Body of pancreas (tissue), 4 donors: ENCODE data around the gene ACSBG1. TPM values are rescaled to one million over a fixed set of nuclear protein-coding genes. Genes with fewer than 3 reads are reported as not detected.

Source experiments
- ATAC-seq: fragments of 150-250 bp; one replicate; pipeline ENCODE4 v1.9.1; 2016
- DNase-seq, 4 donors: peaks; one replicate each; pipeline ENCODE4 v3.0.0-alpha.2; 2019
- H3K27ac ChIP-seq, 4 donors: fragments of 200-600 bp; sonication (generic); 1 replicate in 3 of 4; 2 replicates in 1 of 4; pipeline versions ENCODE4 v1.5.1 to v1.6.1; 2016 to 2019; ENCODE audit warnings: mild to moderate bottlenecking in 1 of 4, mixed read lengths in 1 of 4, moderate library complexity in 1 of 4
- H3K27me3 ChIP-seq, 2 donors: fragments of 200-600 bp; sonication (generic); one replicate each; pipeline ENCODE4 v1.6.0; 2016; ENCODE audit warnings: mild to moderate bottlenecking in 1 of 2
- H3K36me3 ChIP-seq, 2 donors: fragments of 200-600 bp; sonication (generic); replicated peaks in 1 of 2; 2 replicates each; pipeline ENCODE4 v1.5.1; 2016; ENCODE audit warnings: low read depth in 2 of 2; ENCODE audit not compliant: insufficient read depth in 1 of 2
- H3K4me1 ChIP-seq: fragments of 200-600 bp; sonication (generic); one replicate; pipeline ENCODE4 v1.6.0; 2016
- H3K4me3 ChIP-seq, 2 donors: fragments of 200-600 bp; sonication (generic); 1 replicate in 1 of 2; 2 replicates in 1 of 2; pipeline ENCODE4 v1.5.1; 2016 to 2019
- H3K9me3 ChIP-seq, 3 donors: fragments of 200-600 bp; sonication (generic); 1 replicate in 2 of 3; 2 replicates in 1 of 3; pipeline ENCODE4 v1.5.1; 2016
- POLR2A ChIP-seq, 3 donors: fragments of 450-650 bp; IDR thresholded peaks; one replicate each; pipeline ENCODE4 v1.6.1; 2016; ENCODE audit warnings: antibody characterized with exemption in 3 of 3, mild to moderate bottlenecking in 2 of 3
- WGBS, 2 donors: methylation state at CpG; one replicate each; pipeline ENCODE4 v1.1.5; 2017; 5-methylcytosine and 5-hydroxymethylcytosine counted together
- intact Hi-C: fragments of 100-400 bp; cut with DNase I; formaldehyde crosslinking; loops from one replicate; pipeline ENCODE4 v1.15.1; 2023
- total RNA-seq, 2 donors: library from RNA; depleted of rRNA; stranded (reverse); fragments of >200 nt; gene quantifications; one replicate each; pipeline ENCODE4 v1.1.0, GENCODE V29; 2016
- TF ChIP-seq, protein P1 (sequence below), 7 experiments: fragments of 450-650 bp in 4 of 7; fragments of 200-600 bp in 3 of 7; sonication (generic) in 3 of 7; IDR thresholded peaks; one replicate each; pipeline ENCODE4 v1.5.1; 2016 to 2019; ENCODE audit warnings: antibody characterized with exemption in 7 of 7

The ACSBG1 gene
- total RNA-seq, 2 donors from 2014 or later, result not detected

DNA sequence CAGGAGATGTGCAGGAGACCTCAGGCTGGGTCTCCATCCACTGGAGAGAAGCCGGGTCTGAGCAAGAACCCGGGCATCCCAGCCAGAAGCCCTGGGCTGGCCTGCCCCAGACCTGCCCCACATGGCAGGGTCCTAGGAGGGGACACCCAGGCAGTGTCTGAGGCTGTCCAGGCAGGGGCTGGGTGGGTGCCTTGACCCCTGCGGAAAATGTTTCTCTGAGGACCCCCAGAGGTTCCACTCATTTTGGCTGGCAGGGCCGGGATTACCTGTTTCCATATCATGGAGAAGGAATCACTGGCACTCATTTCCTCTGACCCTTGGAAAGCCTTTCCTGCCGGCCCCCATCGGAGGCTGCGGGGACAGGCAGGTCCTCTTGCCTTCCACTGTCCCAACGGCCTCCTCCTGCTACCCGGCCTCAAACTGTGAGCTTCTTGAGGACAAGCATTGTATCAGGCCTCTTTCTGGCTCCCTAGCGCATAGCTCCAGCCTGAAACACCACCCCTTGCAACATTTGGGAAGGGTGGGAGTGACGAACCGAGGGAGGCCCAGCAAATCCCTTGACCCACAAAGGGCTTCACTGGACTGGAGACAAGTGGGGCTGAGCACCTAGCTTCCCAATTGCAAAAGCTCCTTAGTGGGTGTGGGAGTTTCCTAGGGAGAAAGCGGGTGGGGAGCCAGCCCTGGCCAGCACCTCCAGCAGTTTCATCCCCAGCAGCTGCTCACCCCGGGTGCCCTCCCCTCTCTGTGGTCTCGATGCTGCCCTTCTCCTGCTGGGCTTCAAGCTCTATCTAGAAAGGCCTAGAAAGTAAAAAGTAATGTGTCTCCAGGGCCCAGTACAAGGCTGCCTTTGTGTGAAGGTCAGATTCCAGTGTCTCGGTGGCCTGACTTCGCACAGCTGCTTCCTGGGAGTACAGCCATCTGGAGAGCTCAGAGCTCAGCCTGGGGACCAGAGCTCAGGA is 29.7 kb downstream of the ACSBG1 start:
- intact Hi-C loops, result no loop called here
- peak; percentile 74 for ATAC-seq
- no peaks in the 10 kb centered on the region for H3K36me3 ChIP-seq
- H3K4me3 ChIP-seq, result no peak overlapping the region
- H3K27ac ChIP-seq, result peak overlapping the region; percentile 53 to 87 (median 72)
- TF ChIP-seq, protein P1, sequence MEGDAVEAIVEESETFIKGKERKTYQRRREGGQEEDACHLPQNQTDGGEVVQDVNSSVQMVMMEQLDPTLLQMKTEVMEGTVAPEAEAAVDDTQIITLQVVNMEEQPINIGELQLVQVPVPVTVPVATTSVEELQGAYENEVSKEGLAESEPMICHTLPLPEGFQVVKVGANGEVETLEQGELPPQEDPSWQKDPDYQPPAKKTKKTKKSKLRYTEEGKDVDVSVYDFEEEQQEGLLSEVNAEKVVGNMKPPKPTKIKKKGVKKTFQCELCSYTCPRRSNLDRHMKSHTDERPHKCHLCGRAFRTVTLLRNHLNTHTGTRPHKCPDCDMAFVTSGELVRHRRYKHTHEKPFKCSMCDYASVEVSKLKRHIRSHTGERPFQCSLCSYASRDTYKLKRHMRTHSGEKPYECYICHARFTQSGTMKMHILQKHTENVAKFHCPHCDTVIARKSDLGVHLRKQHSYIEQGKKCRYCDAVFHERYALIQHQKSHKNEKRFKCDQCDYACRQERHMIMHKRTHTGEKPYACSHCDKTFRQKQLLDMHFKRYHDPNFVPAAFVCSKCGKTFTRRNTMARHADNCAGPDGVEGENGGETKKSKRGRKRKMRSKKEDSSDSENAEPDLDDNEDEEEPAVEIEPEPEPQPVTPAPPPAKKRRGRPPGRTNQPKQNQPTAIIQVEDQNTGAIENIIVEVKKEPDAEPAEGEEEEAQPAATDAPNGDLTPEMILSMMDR (IDR thresholded peaks at IDR 0.05), result no peak
- no peak for TF ChIP-seq POLR2A (IDR thresholded peaks at IDR 0.05)
- no peaks in the 10 kb centered on the region for H3K9me3 ChIP-seq
- 51 to 63% methylated on average over 10 to 15 of the region's 17 CpGs for WGBS, 2 donors
- DNase-seq, result peak; percentile 74 to 89 (median 82)
- H3K27me3 ChIP-seq, result no peaks in the 10 kb centered on the region
- H3K4me1 ChIP-seq, result peaks cover 73% of the 10 kb centered on the region

DNA sequence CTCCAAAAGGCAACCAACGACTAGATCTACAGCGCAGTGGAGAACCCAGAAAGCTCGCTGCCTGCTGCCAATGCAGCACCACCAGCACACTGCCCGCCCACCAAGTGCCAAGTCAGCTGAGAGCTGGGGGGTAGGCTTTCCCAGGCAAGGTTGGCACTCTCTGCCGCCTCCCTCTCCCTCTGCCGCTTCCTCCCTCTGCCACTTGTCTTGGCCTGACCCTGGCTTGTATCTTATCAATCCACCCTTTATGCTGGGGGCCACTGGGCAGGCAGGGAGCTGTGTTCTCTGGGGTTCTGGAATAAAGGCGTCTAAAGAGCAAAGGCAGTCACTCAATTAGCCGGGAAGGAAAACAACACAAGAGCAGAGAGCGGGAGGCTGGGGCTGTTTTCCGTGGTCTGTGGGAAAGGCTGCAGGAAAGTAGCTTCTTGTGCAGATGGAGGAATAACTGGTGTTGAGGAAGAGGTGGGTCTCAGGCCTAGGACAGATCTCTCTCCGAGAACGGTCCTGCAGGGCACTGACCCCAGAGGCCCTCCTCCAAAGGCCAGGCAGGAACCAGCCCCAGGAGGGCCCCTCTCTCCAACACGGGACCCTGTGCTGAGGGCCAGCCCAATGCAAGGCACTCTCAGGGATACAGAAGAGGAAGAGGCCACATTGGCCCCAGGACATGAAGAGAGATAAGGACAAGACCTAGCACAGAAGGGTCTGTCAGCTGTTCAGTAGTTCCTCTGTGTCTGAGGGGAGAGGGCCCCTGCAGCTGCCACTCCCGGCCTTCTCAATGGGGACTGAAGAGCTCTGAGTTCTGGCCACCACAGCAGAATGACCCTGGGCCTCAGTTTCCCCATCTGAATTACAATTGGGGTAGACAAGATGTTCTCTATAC is 30.8 kb downstream of the ACSBG1 start:
- Histone ChIP-seq H3K27ac (peak overlapping the region; percentile 5 to 87 (median 72)), H3K36me3 (no peaks in the 10 kb centered on the region), H3K4me1 (peaks cover 63% of the 10 kb centered on the region), H3K9me3 (no peaks in the 10 kb centered on the region), H3K27me3 (no peaks in the 10 kb centered on the region), H3K4me3 (no peak overlapping the region)
- ATAC-seq, result no peak
- 60 to 63% methylated on average over 9 to 14 of the region's 14 CpGs for WGBS, 2 donors
- intact Hi-C loops, result no loop called here
- peak in 3 of 4 donors; percentile 30 to 74 (median 44) for DNase-seq
- no peak for TF ChIP-seq POLR2A (IDR thresholded peaks at IDR 0.05)
- TF ChIP-seq, protein P1 (IDR thresholded peaks at IDR 0.05), result no peak

DNA sequence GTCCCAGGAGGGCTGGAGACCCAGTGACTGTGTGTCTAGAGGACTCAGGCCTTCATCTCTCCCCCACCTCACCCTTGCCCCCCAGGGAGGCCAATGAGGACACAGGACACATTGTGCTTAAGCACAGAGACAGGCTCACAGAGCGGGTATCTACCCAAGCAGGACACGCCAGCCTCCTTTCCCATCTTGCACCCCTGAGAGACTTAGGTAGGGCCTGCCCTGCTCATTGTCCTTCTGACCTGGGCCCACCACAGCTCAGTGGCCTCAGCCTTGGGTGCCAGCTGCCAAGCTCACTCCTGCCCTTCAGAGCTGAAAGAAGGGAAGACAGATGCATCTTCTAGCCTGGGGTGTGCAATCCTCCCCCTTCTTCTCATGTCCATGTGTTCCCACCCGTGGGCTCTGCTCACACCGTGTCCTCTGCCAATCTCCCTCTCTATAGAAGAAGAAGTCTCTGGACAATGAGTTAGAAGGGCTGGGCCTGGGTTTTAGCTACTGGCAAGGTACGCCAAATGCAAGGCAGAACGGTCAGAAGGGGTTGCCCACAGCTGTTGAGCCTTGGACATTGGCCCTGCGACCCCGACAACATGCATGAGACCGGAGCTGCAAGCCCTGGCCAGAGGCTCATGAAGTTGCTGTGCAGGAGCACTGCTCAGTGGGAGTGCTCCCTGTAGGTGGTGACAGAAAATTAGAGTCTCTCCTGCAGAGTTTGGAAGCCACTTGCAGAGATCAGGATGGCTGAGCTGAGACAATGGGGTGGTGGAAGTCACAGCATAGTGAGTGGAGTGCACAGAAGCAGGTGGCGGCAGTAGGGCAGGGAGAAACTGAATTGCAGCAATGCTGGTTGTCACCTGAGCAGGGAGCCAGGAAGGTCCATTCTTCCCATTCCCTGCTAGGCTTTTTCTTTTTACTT is 32.8 kb downstream of the ACSBG1 start:
- ATAC-seq, result no peak
- H3K27me3 ChIP-seq, result no peaks in the 10 kb centered on the region
- H3K4me3 ChIP-seq, result no peak overlapping the region
- no peak overlapping the region for H3K27ac ChIP-seq
- no peaks in the 10 kb centered on the region for H3K36me3 ChIP-seq
- no peaks in the 10 kb centered on the region for H3K9me3 ChIP-seq
- peaks cover 42% of the 10 kb centered on the region for H3K4me1 ChIP-seq
- 79 to 83% methylated on average over 10 of the region's 10 CpGs for WGBS, 2 donors
- peak in 1 of 4 donors; percentile 9 for DNase-seq
- TF ChIP-seq, protein P1 (IDR thresholded peaks at IDR 0.05), result no peak
- TF ChIP-seq POLR2A (IDR thresholded peaks at IDR 0.05), result no peak
- intact Hi-C loops, result no loop called here

DNA sequence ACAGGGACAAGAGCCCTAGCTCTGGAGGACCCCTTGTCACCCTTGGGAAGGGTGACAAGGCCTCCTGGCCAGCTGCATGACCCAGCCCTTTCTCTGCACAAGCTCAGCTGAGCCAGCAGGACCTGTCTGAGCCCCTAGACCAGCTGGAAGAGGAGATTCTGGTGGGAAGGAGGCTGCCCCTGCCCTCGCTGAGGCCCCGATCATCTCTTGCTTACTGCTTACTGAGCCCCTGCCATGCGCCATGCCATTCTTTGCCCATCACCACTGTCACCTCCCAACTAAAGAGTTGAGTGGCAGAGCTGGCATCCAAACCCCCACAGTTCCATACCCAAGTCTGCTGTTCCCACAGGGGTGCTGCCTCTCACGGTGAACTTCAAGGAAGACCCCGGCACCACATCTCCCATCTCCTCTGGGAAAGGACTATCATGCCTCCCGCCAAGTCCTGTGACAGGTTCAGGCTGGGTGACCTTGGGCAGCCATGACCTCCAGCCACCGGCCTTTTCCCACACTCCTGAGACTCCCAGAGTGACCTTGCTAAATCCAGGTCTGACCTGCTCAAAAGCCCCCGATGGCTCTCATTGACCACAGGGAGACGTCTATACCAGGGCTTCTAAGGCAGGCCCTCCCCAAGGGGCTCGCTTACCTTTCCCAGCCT is 34.0 kb downstream of the ACSBG1 start:
- Histone ChIP-seq H3K36me3 (no peaks in the 10 kb centered on the region), H3K9me3 (no peaks in the 10 kb centered on the region), H3K4me1 (peaks cover 31% of the 10 kb centered on the region), H3K27me3 (no peaks in the 10 kb centered on the region), H3K27ac (no peak overlapping the region), H3K4me3 (no peak overlapping the region)
- ATAC-seq (no peak), DNase-seq (peak in 1 of 4 donors; percentile 8)
- intact Hi-C loops, result no loop called here
- no peak for TF ChIP-seq POLR2A (IDR thresholded peaks at IDR 0.05)
- TF ChIP-seq, protein P1 (IDR thresholded peaks at IDR 0.05), result no peak
- WGBS, 2 donors, result 87 to 89% methylated on average over 4 to 10 of the region's 10 CpGs
